Lower leg skin (tissue), 3 donors: ENCODE data around the gene ZNF653.

Source experiments
- POLR2A ChIP-seq, 2 donors: fragments of 450-650 bp; IDR thresholded peaks; one replicate each; pipeline ENCODE4 v1.6.1; 2016 to 2017; ENCODE audit warnings: antibody characterized with exemption in 2 of 2, mild to moderate bottlenecking in 1 of 2, moderate library complexity in 1 of 2
- TF ChIP-seq, protein P1 (sequence below), 3 donors: fragments of 450-650 bp; IDR thresholded peaks; one replicate each; pipeline ENCODE4 v1.5.1; 2016; ENCODE audit warnings: antibody characterized with exemption in 3 of 3, mild to moderate bottlenecking in 3 of 3, moderate library complexity in 2 of 3

DNA sequence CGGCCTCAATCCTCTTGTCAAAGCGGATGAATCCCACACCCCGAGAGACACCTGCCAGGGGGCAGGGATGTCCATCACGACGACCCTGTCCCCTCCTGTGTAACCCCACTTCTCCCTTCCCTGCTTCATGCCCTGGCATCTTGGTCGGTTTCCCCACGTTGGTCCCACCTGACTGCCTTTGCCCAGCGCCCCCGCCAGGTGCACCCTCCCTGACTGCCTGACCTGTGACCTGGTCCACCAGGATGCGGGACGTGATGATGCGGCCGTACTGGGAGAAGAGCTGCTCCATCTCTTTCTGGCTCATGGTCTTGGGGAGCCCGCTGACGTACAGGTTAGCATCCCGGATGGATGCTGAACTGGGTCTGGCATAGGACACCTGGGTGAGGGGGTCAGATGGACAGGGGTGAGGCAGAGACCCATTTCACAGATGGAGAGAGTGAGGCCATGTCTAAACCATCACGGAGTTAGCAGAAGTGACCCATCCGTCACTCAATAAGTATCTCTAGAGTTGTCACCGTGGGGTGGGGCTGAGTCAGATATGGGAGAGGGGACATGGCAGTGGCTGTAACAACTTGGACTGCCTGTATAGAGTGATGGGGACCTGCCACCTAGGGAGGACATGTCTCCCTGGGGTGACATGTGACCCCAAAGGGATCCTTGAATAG lies 47.3 kb downstream of the ZNF653 start:
- no peak for TF ChIP-seq POLR2A (IDR thresholded peaks at IDR 0.05)
- TF ChIP-seq, protein P1, sequence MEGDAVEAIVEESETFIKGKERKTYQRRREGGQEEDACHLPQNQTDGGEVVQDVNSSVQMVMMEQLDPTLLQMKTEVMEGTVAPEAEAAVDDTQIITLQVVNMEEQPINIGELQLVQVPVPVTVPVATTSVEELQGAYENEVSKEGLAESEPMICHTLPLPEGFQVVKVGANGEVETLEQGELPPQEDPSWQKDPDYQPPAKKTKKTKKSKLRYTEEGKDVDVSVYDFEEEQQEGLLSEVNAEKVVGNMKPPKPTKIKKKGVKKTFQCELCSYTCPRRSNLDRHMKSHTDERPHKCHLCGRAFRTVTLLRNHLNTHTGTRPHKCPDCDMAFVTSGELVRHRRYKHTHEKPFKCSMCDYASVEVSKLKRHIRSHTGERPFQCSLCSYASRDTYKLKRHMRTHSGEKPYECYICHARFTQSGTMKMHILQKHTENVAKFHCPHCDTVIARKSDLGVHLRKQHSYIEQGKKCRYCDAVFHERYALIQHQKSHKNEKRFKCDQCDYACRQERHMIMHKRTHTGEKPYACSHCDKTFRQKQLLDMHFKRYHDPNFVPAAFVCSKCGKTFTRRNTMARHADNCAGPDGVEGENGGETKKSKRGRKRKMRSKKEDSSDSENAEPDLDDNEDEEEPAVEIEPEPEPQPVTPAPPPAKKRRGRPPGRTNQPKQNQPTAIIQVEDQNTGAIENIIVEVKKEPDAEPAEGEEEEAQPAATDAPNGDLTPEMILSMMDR (IDR thresholded peaks at IDR 0.05): no peak
